ENCODE data around the gene PIGR. TPM values are rescaled to one million over a fixed set of nuclear protein-coding genes. Genes with fewer than 3 reads are reported as not detected.

PIGR gene
- total and polyA plus RNA-seq, 2 donors from 2014 or later: 187 to 841 TPM

DNA sequence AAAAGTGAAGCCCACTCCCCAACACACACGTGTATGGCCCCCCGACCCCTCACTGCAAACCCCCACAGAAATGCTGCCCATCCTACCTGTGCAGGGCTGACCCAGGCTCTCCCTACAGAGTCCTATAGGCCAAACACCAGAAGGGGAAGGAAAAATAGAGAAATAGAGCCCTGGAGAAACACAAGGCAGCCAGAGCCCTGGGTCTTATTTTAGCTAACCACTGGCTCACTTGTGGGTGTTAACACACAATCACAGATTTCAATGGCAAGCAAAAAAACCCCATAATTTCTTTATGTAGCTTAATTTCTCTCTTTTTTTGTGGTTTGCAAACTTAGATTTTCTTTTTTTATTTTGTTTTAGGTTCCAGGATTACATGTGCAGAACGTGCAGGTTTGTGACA is 989 bp upstream of the PIGR start:
- H3K9ac ChIP-seq (ENCODE audit: low read length in 3 of 3): no peak overlapping the region
- H3K9me3 ChIP-seq (ENCODE audit: control insufficient read depth in 2 of 3, insufficient read depth in 1 of 3, low read length in 3 of 3): peaks cover 0 to 5% (median 0%) of the 10 kb centered on the region in 3 donors
- H3K4me3 ChIP-seq (ENCODE audit: low read length in 3 of 3): no peak overlapping the region
- H3K36me3 ChIP-seq (ENCODE audit: control insufficient read depth in 2 of 3, insufficient read depth in 3 of 3, low read length in 3 of 3): no peaks in the 10 kb centered on the region
- H3K27me3 ChIP-seq (ENCODE audit: control insufficient read depth, insufficient read depth, low read length): no peaks in the 10 kb centered on the region
- H3K4me1 ChIP-seq (ENCODE audit: control insufficient read depth in 2 of 3, insufficient read depth in 2 of 3, low read depth in 1 of 3, low read length in 3 of 3): peaks cover 0 to 30% (median 22%) of the 10 kb centered on the region in 3 donors
- intact Hi-C loops (cut with DNase I): no loop called here
- DNase-seq (no peak), FAIRE-seq (no peak)
- H3K27ac ChIP-seq (ENCODE audit: low read depth in 2 of 2, low read length in 2 of 2): no peak overlapping the region
- TF ChIP-seq CTCF (IDR thresholded peaks at IDR 0.05; ENCODE audit: borderline replicate concordance, extremely low read depth, insufficient read depth): no peak

DNA sequence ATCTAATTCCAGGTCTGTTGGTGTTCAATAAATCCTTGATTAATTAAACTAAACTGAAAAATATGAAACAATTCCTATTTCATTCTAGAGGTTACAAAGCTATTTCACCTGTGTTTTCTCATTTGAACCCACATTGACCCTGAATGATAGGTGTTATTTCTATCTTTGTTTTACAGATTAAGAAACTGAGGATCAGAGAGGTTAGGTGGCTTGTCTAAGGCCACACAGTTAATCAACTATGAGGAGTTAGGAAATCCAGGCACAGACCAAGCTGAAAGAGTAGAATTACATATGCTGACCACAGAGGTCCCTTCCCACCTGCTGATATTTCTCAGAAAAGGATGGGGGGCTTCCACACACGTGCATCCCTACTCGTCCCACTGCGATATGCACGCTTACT is 487 bp downstream of the PIGR start:
- Histone ChIP-seq H3K36me3 (ENCODE audit: control insufficient read depth in 2 of 3, insufficient read depth in 3 of 3, low read length in 3 of 3) (no peaks in the 10 kb centered on the region), H3K9ac (ENCODE audit: low read length in 3 of 3) (peak overlapping the region in 2 of 3 donors; percentile 34 to 82), H3K4me1 (ENCODE audit: control insufficient read depth in 2 of 3, insufficient read depth in 2 of 3, low read depth in 1 of 3, low read length in 3 of 3) (peaks cover 0 to 28% (median 20%) of the 10 kb centered on the region in 3 donors), H3K27ac (ENCODE audit: low read depth in 2 of 2, low read length in 2 of 2) (peak overlapping the region; percentile 57 to 68), H3K9me3 (ENCODE audit: control insufficient read depth in 2 of 3, insufficient read depth in 1 of 3, low read length in 3 of 3) (peaks cover 0 to 5% (median 0%) of the 10 kb centered on the region in 3 donors), H3K4me3 (ENCODE audit: low read length in 3 of 3) (peak overlapping the region in 2 of 3 donors; percentile 70 to 76), H3K27me3 (ENCODE audit: control insufficient read depth, insufficient read depth, low read length) (no peaks in the 10 kb centered on the region)
- TF ChIP-seq CTCF (IDR thresholded peaks at IDR 0.05; ENCODE audit: borderline replicate concordance, extremely low read depth, insufficient read depth): no peak
- no peak for DNase-seq
- intact Hi-C loops (cut with DNase I): no loop called here
- FAIRE-seq: no peak

- TF ChIP-seq CTCF (IDR thresholded peaks at IDR 0.05; ENCODE audit: borderline replicate concordance, extremely low read depth, insufficient read depth): no peak
- H3K4me3 ChIP-seq (ENCODE audit: low read length in 3 of 3): peak overlapping the region in 2 of 3 donors; percentile 70 to 76
- FAIRE-seq (no peak), DNase-seq (no peak)
- peaks cover 0 to 21% (median 20%) of the 10 kb centered on the region in 3 donors for H3K4me1 ChIP-seq (ENCODE audit: control insufficient read depth in 2 of 3, insufficient read depth in 2 of 3, low read depth in 1 of 3, low read length in 3 of 3)
- peaks cover 0 to under 1% (median 0%) of the 10 kb centered on the region in 3 donors for H3K9me3 ChIP-seq (ENCODE audit: control insufficient read depth in 2 of 3, insufficient read depth in 1 of 3, low read length in 3 of 3)
- no peak overlapping the region for H3K9ac ChIP-seq (ENCODE audit: low read length in 3 of 3)
- H3K36me3 ChIP-seq (ENCODE audit: control insufficient read depth in 2 of 3, insufficient read depth in 3 of 3, low read length in 3 of 3): no peaks in the 10 kb centered on the region
- no peaks in the 10 kb centered on the region for H3K27me3 ChIP-seq (ENCODE audit: control insufficient read depth, insufficient read depth, low read length)
- no peak overlapping the region for H3K27ac ChIP-seq (ENCODE audit: low read depth in 2 of 2, low read length in 2 of 2)
- intact Hi-C loops (cut with DNase I): no loop called here
Measured at GRCh38 chr1:206944703-206945102, 1.6 kb downstream of the PIGR start.
